ENCODE results near the gene TPX2. TPM values are rescaled to one million over a fixed set of nuclear protein-coding genes. Genes with fewer than 3 reads are reported as not detected.

Gene TPX2
- total RNA-seq, 1 experiment from 2014 or later, result 248 TPM

DNA sequence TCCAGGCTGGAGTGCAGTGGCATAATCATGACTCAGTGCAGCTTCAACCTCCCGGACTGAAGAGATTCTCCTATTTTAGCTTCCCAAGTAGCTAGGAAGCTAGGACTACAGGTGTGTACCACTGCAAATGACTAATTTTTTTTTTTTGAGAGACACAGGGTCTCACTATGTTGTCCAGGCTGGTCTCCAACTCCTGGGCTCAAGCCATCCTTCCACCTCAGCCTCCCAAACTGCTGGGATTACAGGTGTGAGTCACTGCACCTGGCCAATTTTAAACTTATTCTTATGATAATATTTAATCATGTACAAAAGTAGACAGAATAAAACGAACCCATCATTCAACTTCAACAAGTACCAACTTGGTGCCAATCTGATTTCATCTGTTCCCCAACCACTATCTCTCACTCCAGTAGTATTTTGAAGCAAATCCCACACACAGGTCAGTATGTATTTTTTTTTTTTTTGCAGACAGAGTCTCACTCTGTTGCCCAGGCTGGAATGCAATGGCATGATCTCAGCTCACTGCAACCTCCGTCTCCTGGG lies 48.9 kb upstream of the TPX2 start:
- Histone ChIP-seq H3K36me3 (ENCODE audit: control insufficient read depth, insufficient read depth, low read length) (no peaks in the 10 kb centered on the region; the same call in 1 of the 2 replicates), H3K9me3 (ENCODE audit: control insufficient read depth, insufficient read depth, low read depth, low read length) (no peaks in the 10 kb centered on the region), H3K4me1 (ENCODE audit: control insufficient read depth, insufficient read depth, low read length) (peaks cover 24% of the 10 kb centered on the region), H3K27me3 (ENCODE audit: control insufficient read depth, insufficient read depth, low read length) (no peaks in the 10 kb centered on the region), H3K4me3 (ENCODE audit: low read depth in 2 of 2, low read length in 2 of 2) (no peak overlapping the region), H3K27ac (ENCODE audit: low read length) (no peak overlapping the region)
- POLR2A ChIA-PET, result no interaction called here
- TF ChIP-seq POLR2AphosphoS5 (IDR thresholded peaks at IDR 0.05; ENCODE audit: low read depth, low read length), result no peak
- TF ChIP-seq, protein P1, sequence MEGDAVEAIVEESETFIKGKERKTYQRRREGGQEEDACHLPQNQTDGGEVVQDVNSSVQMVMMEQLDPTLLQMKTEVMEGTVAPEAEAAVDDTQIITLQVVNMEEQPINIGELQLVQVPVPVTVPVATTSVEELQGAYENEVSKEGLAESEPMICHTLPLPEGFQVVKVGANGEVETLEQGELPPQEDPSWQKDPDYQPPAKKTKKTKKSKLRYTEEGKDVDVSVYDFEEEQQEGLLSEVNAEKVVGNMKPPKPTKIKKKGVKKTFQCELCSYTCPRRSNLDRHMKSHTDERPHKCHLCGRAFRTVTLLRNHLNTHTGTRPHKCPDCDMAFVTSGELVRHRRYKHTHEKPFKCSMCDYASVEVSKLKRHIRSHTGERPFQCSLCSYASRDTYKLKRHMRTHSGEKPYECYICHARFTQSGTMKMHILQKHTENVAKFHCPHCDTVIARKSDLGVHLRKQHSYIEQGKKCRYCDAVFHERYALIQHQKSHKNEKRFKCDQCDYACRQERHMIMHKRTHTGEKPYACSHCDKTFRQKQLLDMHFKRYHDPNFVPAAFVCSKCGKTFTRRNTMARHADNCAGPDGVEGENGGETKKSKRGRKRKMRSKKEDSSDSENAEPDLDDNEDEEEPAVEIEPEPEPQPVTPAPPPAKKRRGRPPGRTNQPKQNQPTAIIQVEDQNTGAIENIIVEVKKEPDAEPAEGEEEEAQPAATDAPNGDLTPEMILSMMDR (IDR thresholded peaks at IDR 0.05), result no peak
- TF ChIP-seq TCF7L2 (IDR thresholded peaks at IDR 0.05; ENCODE audit: low read depth, low read length), result no peak
- TF ChIP-seq, protein P2, sequence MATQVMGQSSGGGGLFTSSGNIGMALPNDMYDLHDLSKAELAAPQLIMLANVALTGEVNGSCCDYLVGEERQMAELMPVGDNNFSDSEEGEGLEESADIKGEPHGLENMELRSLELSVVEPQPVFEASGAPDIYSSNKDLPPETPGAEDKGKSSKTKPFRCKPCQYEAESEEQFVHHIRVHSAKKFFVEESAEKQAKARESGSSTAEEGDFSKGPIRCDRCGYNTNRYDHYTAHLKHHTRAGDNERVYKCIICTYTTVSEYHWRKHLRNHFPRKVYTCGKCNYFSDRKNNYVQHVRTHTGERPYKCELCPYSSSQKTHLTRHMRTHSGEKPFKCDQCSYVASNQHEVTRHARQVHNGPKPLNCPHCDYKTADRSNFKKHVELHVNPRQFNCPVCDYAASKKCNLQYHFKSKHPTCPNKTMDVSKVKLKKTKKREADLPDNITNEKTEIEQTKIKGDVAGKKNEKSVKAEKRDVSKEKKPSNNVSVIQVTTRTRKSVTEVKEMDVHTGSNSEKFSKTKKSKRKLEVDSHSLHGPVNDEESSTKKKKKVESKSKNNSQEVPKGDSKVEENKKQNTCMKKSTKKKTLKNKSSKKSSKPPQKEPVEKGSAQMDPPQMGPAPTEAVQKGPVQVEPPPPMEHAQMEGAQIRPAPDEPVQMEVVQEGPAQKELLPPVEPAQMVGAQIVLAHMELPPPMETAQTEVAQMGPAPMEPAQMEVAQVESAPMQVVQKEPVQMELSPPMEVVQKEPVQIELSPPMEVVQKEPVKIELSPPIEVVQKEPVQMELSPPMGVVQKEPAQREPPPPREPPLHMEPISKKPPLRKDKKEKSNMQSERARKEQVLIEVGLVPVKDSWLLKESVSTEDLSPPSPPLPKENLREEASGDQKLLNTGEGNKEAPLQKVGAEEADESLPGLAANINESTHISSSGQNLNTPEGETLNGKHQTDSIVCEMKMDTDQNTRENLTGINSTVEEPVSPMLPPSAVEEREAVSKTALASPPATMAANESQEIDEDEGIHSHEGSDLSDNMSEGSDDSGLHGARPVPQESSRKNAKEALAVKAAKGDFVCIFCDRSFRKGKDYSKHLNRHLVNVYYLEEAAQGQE (IDR thresholded peaks at IDR 0.05; ENCODE audit: insufficient read depth in 1 of 2, low read depth in 2 of 2, low read length in 1 of 2), result no peak
- TF ChIP-seq SIN3A (IDR thresholded peaks at IDR 0.05; ENCODE audit: borderline replicate concordance, insufficient read depth, low read depth, low read length), result no peak
- intact Hi-C loops (cut with micrococcal nuclease; ENCODE audit: unreplicated experiment) (no loop called here), in situ Hi-C loops (cut with HindIII; ENCODE audit: low pct_unique_long_range_greater_than_20kb, low sequenced_read_pairs) (no loop called here)
- CTCF ChIA-PET, result interaction anchor here (0.5 kb wide), 1 partner anchor 57 kb away, joined by 8 read pairs; no protein-coding TSS in a partner anchor
- no TSS peak for BruUV-seq (replicated peaks)
- no peak for ATAC-seq
- no peak for DNase-seq (ENCODE audit: low read depth, low spot score)

DNA sequence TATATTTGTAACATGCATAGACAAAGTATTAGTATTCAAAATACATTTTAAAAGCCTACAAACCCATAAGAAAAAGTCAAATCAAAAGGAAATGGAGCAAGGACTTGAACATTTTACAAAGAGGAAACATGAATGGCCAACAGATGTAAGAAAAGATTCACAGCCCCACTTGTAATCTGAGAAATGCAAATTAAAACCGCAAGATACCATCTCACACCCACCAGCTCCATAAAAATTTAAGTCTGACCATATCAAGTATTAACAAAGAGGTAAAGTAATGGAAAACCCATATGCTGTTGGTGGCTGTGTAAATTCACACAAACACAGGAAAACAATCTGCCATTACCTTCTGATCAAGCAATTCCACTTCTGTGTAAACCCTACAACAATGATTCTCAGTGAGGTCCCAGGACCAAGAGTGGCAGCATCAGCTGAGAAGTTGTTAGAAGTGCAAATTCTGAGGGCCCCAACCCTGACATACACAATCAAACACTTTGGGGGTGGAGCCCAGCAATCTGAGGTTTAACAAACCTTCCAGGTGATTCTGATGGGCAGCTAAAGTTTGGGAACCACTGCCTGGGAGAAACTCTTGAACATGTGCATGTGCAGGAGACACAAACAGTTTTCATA lies 47.3 kb upstream of the TPX2 start:
- no peak for TF ChIP-seq POLR2AphosphoS5 (IDR thresholded peaks at IDR 0.05; ENCODE audit: low read depth, low read length)
- TF ChIP-seq, protein P2 (IDR thresholded peaks at IDR 0.05; ENCODE audit: insufficient read depth in 1 of 2, low read depth in 2 of 2, low read length in 1 of 2), result no peak
- no peak for TF ChIP-seq SIN3A (IDR thresholded peaks at IDR 0.05; ENCODE audit: borderline replicate concordance, insufficient read depth, low read depth, low read length)
- TF ChIP-seq TCF7L2 (IDR thresholded peaks at IDR 0.05; ENCODE audit: low read depth, low read length), result no peak
- TF ChIP-seq, protein P1 (IDR thresholded peaks at IDR 0.05), result no peak
- Histone ChIP-seq H3K36me3 (ENCODE audit: control insufficient read depth, insufficient read depth, low read length) (no peaks in the 10 kb centered on the region; the same call in 1 of the 2 replicates), H3K27me3 (ENCODE audit: control insufficient read depth, insufficient read depth, low read length) (no peaks in the 10 kb centered on the region), H3K27ac (ENCODE audit: low read length) (no peak overlapping the region), H3K9me3 (ENCODE audit: control insufficient read depth, insufficient read depth, low read depth, low read length) (no peaks in the 10 kb centered on the region), H3K4me3 (ENCODE audit: low read depth in 2 of 2, low read length in 2 of 2) (no peak overlapping the region), H3K4me1 (ENCODE audit: control insufficient read depth, insufficient read depth, low read length) (peaks cover 37% of the 10 kb centered on the region)
- ChIA-PET CTCF (interaction anchor here (0.6 to 1.6 kb wide), 3 partner anchors 58 to 129 kb away, joined by 3 to 7 read pairs (median 4); no protein-coding TSS in a partner anchor), POLR2A (interaction anchor here (1.0 kb wide), 1 partner anchor 8 kb away, joined by 3 read pairs; no protein-coding TSS in a partner anchor)
- DNase-seq (ENCODE audit: low read depth, low spot score) (no peak), ATAC-seq (no peak)
- intact Hi-C loops (cut with micrococcal nuclease; ENCODE audit: unreplicated experiment), result no loop called here
- in situ Hi-C loops (cut with HindIII; ENCODE audit: low pct_unique_long_range_greater_than_20kb, low sequenced_read_pairs), result no loop called here
- BruUV-seq (replicated peaks), result no TSS peak

Measured in Panc1 (cell line).